GM23338 (cell line): Measurements from ENCODE around the gene RFC1. TPM values are rescaled to one million over a fixed set of nuclear protein-coding genes. Genes with fewer than 3 reads are reported as not detected.

Source experiments
- ATAC-seq: fragments of 200-7000 bp; cut with Tn5 transposase; 3 replicates; pipeline ENCODE4 v1.9.1; 2020
- DNase-seq: peaks from one replicate; pipeline ENCODE4 v3.0.0-alpha.2; 2015; ENCODE audit warnings: low spot score
- H2AFZ ChIP-seq: fragments of 200-600 bp; sonication (generic); 2 replicates; pipeline ENCODE4 v1.8.0; 2016; ENCODE audit warnings: antibody characterized with exemption, mild to moderate bottlenecking, moderate library complexity
- H3F3A ChIP-seq: fragments of 200-600 bp; sonication (generic); replicated peaks from 2 replicates; pipeline ENCODE4 v1.8.0; 2017; ENCODE audit warnings: antibody characterized with exemption, mixed run types, low read depth
- H3K27ac ChIP-seq: fragments of 200-600 bp; sonication (generic); 2 replicates; pipeline ENCODE4 v1.6.1; 2016; ENCODE audit warnings: low read depth
- H3K27me3 ChIP-seq: fragments of 200-600 bp; sonication (generic); 2 replicates; pipeline ENCODE4 v1.8.0; 2016; ENCODE audit warnings: mild to moderate bottlenecking, mixed run types, moderate library complexity; ENCODE audit not compliant: insufficient read depth
- H3K36me3 ChIP-seq: fragments of 200-600 bp; sonication (generic); 2 replicates; pipeline ENCODE4 v1.8.0; 2016; ENCODE audit warnings: mild to moderate bottlenecking; ENCODE audit not compliant: insufficient read depth
- H3K4me1 ChIP-seq: fragments of 200-600 bp; sonication (generic); 2 replicates; pipeline ENCODE4 v1.8.0; 2016; ENCODE audit warnings: mild to moderate bottlenecking, moderate library complexity; ENCODE audit not compliant: insufficient read depth
- H3K4me2 ChIP-seq: fragments of 200-600 bp; sonication (generic); 2 replicates; pipeline ENCODE4 v1.7.1; 2017; ENCODE audit warnings: mixed run types
- H3K4me3 ChIP-seq: fragments of 200-600 bp; sonication (generic); 2 replicates; pipeline ENCODE4 v1.6.1; 2016; ENCODE audit warnings: mixed run types
- H3K79me2 ChIP-seq: fragments of 200-600 bp; sonication (generic); replicated peaks from 2 replicates; pipeline ENCODE4 v1.8.0; 2017; ENCODE audit warnings: mild to moderate bottlenecking; ENCODE audit not compliant: insufficient read depth
- H3K9me2 ChIP-seq: fragments of 200-600 bp; sonication (generic); 2 replicates; pipeline ENCODE4 v1.8.0; 2017; ENCODE audit not compliant: insufficient read depth
- H4K20me1 ChIP-seq: fragments of 200-600 bp; sonication (generic); replicated peaks from 2 replicates; pipeline ENCODE4 v1.8.0; 2017; ENCODE audit warnings: mild to moderate bottlenecking; ENCODE audit not compliant: insufficient read depth
- H3K27ac Mint-ChIP-seq: 2 replicates; pipeline ENCODE4 v1.8.0; 2020; ENCODE audit warnings: inconsistent platforms, mild to moderate bottlenecking, moderate library complexity, mixed read lengths
- H3K27me3 Mint-ChIP-seq: 3 replicates; pipeline ENCODE4 v1.8.0; 2022; ENCODE audit warnings: low read depth, mild to moderate bottlenecking, moderate library complexity, mixed read lengths, inconsistent platforms; ENCODE audit not compliant: insufficient read depth, poor library complexity
- H3K36me3 Mint-ChIP-seq: 3 replicates; pipeline ENCODE4 v1.8.0; 2021; ENCODE audit warnings: low read depth, mild to moderate bottlenecking, inconsistent platforms, moderate library complexity, mixed read lengths
- H3K4me1 Mint-ChIP-seq: 3 replicates; pipeline ENCODE4 v1.8.0; 2020; ENCODE audit warnings: mild to moderate bottlenecking, inconsistent platforms, mixed read lengths
- H3K4me3 Mint-ChIP-seq: 3 replicates; pipeline ENCODE4 v1.8.0; 2021; ENCODE audit warnings: moderate library complexity, mild to moderate bottlenecking, inconsistent platforms, mixed read lengths
- H3K9me3 Mint-ChIP-seq: 3 replicates; pipeline ENCODE4 v1.8.0; 2020; ENCODE audit warnings: moderate library complexity, mild to moderate bottlenecking, inconsistent platforms, mixed read lengths
- CREB1 ChIP-seq: fragments of 250-450 bp; sonication (Bioruptor Pico); IDR thresholded peaks from 2 replicates; pipeline ENCODE4 v1.5.0; 2020; ENCODE audit warnings: low read depth, mild to moderate bottlenecking, moderate library complexity
- EZH2 ChIP-seq: fragments of 200-600 bp; sonication (generic); IDR thresholded peaks from one replicate; pipeline ENCODE4 v1.8.0; 2017; ENCODE audit warnings: antibody characterized with exemption, mild to moderate bottlenecking, low read depth; ENCODE audit not compliant: unreplicated experiment
- JUNB ChIP-seq: IDR thresholded peaks from one replicate; pipeline ENCODE4 v1.6.1; 2016; ENCODE audit warnings: antibody characterized with exemption; ENCODE audit not compliant: unreplicated experiment
- POLR2AphosphoS5 ChIP-seq: IDR thresholded peaks from 2 replicates; pipeline ENCODE4 v1.6.1; 2016; ENCODE audit warnings: antibody characterized with exemption, low read depth
- ZNF331 ChIP-seq: fragments of 250-450 bp; sonication (Bioruptor Pico); IDR thresholded peaks from 2 replicates; pipeline ENCODE4 v1.5.0; 2020; ENCODE audit warnings: low read depth, mild to moderate bottlenecking, moderate library complexity
- polyA plus RNA-seq: library from polyadenylated mRNA; unstranded; fragments of >200 nt; fragmentation: Nextera tagmentation; extraction: Ambion mirVana; gene quantifications from 2 replicates; pipeline ENCODE4 v1.2.1, GENCODE V29; 2016
- total RNA-seq: library from RNA; depleted of rRNA; stranded (reverse); fragments of >200 nt; shearing (Covaris generic); gene quantifications from 2 replicates; pipeline ENCODE4 v1.2.3, GENCODE V29; 2014
- TF ChIP-seq, protein P1 (sequence below): IDR thresholded peaks from one replicate; pipeline ENCODE4 v1.6.1; 2018; ENCODE audit warnings: antibody characterized with exemption; ENCODE audit not compliant: unreplicated experiment
- TF ChIP-seq, protein P2 (sequence below): fragments of 250-450 bp; sonication (Bioruptor Pico); IDR thresholded peaks from 2 replicates; pipeline ENCODE4 v1.5.0; 2020; ENCODE audit warnings: mild to moderate bottlenecking, moderate library complexity
- TF ChIP-seq, protein P3 (sequence below): IDR thresholded peaks from 2 replicates; pipeline ENCODE4 v1.6.1; 2016; ENCODE audit warnings: antibody characterized with exemption
- TF ChIP-seq, protein P4 (sequence below), 2 experiments: fragments of 200-600 bp in 1 of 2; sonication (generic) in 1 of 2; conservative IDR thresholded peaks; 2 replicates each; pipeline versions ENCODE4 v1.5.1 to v1.6.1; 2016 to 2017; ENCODE audit warnings: antibody characterized with exemption in 2 of 2, low read depth in 2 of 2, mild to moderate bottlenecking in 2 of 2, moderate library complexity in 1 of 2

Gene RFC1
- total and polyA plus RNA-seq, 2 experiments from 2014 or later = 75.8 to 228 TPM

DNA sequence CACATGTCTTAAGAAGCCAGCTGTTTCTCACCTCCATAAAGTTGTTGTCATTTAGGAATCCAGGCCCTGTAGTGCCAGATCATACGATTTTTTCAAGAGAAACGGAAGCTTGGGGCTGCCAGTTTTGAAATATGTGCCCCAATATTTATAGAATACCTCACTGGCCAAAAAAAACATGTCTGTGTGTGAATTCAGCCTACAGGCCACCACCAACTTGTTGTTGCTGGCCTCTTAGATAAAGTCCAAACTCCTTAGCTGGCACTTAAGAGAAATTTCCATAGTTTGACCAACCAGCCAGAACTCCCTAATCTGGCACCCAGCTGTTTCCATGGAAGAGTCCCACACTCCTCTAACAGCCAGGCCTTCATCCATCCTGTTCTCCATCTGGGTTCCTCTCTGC is 109.7 kb downstream of the RFC1 start (continued):
- TF ChIP-seq, protein P1, sequence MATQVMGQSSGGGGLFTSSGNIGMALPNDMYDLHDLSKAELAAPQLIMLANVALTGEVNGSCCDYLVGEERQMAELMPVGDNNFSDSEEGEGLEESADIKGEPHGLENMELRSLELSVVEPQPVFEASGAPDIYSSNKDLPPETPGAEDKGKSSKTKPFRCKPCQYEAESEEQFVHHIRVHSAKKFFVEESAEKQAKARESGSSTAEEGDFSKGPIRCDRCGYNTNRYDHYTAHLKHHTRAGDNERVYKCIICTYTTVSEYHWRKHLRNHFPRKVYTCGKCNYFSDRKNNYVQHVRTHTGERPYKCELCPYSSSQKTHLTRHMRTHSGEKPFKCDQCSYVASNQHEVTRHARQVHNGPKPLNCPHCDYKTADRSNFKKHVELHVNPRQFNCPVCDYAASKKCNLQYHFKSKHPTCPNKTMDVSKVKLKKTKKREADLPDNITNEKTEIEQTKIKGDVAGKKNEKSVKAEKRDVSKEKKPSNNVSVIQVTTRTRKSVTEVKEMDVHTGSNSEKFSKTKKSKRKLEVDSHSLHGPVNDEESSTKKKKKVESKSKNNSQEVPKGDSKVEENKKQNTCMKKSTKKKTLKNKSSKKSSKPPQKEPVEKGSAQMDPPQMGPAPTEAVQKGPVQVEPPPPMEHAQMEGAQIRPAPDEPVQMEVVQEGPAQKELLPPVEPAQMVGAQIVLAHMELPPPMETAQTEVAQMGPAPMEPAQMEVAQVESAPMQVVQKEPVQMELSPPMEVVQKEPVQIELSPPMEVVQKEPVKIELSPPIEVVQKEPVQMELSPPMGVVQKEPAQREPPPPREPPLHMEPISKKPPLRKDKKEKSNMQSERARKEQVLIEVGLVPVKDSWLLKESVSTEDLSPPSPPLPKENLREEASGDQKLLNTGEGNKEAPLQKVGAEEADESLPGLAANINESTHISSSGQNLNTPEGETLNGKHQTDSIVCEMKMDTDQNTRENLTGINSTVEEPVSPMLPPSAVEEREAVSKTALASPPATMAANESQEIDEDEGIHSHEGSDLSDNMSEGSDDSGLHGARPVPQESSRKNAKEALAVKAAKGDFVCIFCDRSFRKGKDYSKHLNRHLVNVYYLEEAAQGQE = no peak
- TF ChIP-seq POLR2AphosphoS5 = no peak

DNA sequence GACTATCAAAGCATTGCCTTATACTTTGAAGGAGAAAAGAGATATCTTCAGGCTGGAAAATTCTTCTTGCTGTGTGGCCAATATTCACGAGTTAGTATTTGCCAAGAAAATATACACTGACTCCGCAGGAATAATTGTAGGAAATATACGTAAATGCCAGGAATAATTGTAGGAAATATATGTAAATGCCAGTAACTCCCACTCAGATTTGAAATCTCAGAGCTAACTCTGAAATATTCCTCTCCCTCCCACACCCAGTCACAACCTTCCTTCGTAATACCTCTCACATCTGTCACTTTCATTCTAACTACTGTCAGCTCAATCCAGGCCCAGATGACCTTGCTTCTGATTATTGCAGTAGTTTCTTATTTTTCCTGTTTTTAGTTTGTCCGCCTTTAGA is 110.3 kb downstream of the RFC1 start:
- Histone ChIP-seq H3K9me2 (no peaks in the 10 kb centered on the region), H3K36me3 (no peaks in the 10 kb centered on the region), H3K79me2 (no peaks in the 10 kb centered on the region), H2AFZ (no peak overlapping the region), H3K27me3 (no peaks in the 10 kb centered on the region), H3K4me3 (no peak overlapping the region), H4K20me1 (no peaks in the 10 kb centered on the region), H3F3A (no peaks in the 10 kb centered on the region), H3K4me2 (no peak overlapping the region), H3K4me1 (peaks cover 8% of the 10 kb centered on the region), H3K27ac (no peak overlapping the region)
- ATAC-seq (no peak), DNase-seq (no peak)
- H3K27me3 Mint-ChIP-seq = no peaks in the 10 kb centered on the region
- H3K27ac Mint-ChIP-seq = peak overlapping the region; percentile 37
- peaks cover 5% of the 10 kb centered on the region; the same call in 2 of the 3 replicates for H3K4me1 Mint-ChIP-seq
- H3K36me3 Mint-ChIP-seq = peaks cover 9% of the 10 kb centered on the region
- H3K9me3 Mint-ChIP-seq = no peaks in the 10 kb centered on the region
- H3K4me3 Mint-ChIP-seq = no peak overlapping the region
- TF ChIP-seq CREB1 (CRISPR knock-in tag) (no peak), JUNB (no peak), ZNF331 (CRISPR knock-in tag) (no peak), EZH2 (no peak)
- TF ChIP-seq, protein P2, sequence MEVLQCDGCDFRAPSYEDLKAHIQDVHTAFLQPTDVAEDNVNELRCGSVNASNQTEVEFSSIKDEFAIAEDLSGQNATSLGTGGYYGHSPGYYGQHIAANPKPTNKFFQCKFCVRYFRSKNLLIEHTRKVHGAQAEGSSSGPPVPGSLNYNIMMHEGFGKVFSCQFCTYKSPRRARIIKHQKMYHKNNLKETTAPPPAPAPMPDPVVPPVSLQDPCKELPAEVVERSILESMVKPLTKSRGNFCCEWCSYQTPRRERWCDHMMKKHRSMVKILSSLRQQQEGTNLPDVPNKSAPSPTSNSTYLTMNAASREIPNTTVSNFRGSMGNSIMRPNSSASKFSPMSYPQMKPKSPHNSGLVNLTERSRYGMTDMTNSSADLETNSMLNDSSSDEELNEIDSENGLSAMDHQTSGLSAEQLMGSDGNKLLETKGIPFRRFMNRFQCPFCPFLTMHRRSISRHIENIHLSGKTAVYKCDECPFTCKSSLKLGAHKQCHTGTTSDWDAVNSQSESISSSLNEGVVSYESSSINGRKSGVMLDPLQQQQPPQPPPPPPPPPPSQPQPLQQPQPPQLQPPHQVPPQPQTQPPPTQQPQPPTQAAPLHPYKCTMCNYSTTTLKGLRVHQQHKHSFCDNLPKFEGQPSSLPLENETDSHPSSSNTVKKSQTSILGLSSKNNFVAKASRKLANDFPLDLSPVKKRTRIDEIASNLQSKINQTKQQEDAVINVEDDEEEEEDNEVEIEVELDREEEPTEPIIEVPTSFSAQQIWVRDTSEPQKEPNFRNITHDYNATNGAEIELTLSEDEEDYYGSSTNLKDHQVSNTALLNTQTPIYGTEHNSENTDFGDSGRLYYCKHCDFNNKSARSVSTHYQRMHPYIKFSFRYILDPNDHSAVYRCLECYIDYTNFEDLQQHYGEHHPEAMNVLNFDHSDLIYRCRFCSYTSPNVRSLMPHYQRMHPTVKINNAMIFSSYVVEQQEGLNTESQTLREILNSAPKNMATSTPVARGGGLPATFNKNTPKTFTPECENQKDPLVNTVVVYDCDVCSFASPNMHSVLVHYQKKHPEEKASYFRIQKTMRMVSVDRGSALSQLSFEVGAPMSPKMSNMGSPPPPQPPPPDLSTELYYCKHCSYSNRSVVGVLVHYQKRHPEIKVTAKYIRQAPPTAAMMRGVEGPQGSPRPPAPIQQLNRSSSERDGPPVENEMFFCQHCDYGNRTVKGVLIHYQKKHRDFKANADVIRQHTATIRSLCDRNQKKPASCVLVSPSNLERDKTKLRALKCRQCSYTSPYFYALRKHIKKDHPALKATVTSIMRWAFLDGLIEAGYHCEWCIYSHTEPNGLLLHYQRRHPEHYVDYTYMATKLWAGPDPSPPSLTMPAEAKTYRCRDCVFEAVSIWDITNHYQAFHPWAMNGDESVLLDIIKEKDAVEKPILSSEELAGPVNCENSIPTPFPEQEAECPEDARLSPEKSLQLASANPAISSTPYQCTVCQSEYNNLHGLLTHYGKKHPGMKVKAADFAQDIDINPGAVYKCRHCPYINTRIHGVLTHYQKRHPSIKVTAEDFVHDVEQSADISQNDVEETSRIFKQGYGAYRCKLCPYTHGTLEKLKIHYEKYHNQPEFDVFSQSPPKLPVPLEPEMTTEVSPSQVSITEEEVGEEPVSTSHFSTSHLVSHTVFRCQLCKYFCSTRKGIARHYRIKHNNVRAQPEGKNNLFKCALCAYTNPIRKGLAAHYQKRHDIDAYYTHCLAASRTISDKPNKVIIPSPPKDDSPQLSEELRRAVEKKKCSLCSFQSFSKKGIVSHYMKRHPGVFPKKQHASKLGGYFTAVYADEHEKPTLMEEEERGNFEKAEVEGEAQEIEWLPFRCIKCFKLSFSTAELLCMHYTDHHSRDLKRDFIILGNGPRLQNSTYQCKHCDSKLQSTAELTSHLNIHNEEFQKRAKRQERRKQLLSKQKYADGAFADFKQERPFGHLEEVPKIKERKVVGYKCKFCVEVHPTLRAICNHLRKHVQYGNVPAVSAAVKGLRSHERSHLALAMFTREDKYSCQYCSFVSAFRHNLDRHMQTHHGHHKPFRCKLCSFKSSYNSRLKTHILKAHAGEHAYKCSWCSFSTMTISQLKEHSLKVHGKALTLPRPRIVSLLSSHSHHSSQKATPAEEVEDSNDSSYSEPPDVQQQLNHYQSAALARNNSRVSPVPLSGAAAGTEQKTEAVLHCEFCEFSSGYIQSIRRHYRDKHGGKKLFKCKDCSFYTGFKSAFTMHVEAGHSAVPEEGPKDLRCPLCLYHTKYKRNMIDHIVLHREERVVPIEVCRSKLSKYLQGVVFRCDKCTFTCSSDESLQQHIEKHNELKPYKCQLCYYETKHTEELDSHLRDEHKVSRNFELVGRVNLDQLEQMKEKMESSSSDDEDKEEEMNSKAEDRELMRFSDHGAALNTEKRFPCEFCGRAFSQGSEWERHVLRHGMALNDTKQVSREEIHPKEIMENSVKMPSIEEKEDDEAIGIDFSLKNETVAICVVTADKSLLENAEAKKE (CRISPR knock-in tag) = no peak
- TF ChIP-seq, protein P1 = no peak
- TF ChIP-seq, protein P3, sequence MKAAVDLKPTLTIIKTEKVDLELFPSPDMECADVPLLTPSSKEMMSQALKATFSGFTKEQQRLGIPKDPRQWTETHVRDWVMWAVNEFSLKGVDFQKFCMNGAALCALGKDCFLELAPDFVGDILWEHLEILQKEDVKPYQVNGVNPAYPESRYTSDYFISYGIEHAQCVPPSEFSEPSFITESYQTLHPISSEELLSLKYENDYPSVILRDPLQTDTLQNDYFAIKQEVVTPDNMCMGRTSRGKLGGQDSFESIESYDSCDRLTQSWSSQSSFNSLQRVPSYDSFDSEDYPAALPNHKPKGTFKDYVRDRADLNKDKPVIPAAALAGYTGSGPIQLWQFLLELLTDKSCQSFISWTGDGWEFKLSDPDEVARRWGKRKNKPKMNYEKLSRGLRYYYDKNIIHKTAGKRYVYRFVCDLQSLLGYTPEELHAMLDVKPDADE = no peak
- TF ChIP-seq, protein P4, sequence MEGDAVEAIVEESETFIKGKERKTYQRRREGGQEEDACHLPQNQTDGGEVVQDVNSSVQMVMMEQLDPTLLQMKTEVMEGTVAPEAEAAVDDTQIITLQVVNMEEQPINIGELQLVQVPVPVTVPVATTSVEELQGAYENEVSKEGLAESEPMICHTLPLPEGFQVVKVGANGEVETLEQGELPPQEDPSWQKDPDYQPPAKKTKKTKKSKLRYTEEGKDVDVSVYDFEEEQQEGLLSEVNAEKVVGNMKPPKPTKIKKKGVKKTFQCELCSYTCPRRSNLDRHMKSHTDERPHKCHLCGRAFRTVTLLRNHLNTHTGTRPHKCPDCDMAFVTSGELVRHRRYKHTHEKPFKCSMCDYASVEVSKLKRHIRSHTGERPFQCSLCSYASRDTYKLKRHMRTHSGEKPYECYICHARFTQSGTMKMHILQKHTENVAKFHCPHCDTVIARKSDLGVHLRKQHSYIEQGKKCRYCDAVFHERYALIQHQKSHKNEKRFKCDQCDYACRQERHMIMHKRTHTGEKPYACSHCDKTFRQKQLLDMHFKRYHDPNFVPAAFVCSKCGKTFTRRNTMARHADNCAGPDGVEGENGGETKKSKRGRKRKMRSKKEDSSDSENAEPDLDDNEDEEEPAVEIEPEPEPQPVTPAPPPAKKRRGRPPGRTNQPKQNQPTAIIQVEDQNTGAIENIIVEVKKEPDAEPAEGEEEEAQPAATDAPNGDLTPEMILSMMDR (conservative IDR thresholded peaks at IDR 0.05; ENCODE audit: low read depth in 2 of 2) = no peak
